GM10266 (cell line): ENCODE data around the gene JAK3.
A peak's percentile ranks its signal among the peaks of the same experiment; 100 is the strongest.

ENCODE experiments used
- DNase-seq: peaks from one replicate; pipeline ENCODE4 v3.0.0; 2012; ENCODE audit errors: extremely low spot score
- TF ChIP-seq, protein P1 (sequence below): IDR thresholded peaks from 2 replicates; pipeline ENCODE4 v1.5.1; 2012; ENCODE audit warnings: mild to moderate bottlenecking, low read depth; ENCODE audit not compliant: control insufficient read depth, insufficient read depth; ENCODE audit errors: missing control alignments

Gene JAK3

DNA sequence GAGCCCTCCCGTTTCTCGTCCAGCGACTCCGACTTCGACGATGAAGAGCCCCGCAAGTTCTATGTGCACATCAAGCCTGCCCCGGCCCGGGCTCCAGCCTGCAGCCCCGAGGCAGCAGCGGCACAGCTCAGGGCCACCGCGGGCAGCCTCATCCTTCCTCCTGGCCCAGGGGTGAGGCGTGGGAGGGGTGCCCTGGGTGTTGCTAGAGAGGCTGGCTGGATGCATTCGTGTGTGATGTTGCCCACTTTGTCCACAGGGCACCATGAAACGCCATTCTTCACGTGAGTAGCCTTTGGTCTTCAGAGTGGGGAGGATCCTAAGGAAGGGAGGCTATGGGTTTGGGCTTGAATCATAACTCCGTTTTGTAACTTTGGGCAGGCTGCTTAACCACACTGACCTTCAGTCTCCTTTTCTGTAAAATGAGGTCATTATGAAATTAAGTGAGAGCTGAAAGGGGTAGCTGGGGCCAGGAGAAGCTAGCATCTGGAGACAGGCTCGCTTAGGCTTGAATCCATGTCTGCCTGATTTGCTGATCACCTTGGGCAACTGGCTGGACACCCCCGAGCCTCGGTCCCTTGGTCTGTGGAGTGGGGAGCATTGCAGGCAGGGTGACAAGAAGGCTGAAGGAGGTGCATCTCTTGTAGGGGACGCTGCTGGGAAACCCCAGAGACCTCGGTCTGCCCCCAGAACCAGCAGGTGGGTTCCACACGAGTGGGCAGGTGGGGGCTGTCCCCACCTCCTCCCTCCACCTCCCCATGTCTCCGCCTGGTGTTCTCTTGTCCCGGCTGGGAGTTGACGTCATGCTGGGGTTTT, 71.6 kb downstream of the JAK3 start:
- DNase-seq: peak; percentile 94
- TF ChIP-seq, protein P1, sequence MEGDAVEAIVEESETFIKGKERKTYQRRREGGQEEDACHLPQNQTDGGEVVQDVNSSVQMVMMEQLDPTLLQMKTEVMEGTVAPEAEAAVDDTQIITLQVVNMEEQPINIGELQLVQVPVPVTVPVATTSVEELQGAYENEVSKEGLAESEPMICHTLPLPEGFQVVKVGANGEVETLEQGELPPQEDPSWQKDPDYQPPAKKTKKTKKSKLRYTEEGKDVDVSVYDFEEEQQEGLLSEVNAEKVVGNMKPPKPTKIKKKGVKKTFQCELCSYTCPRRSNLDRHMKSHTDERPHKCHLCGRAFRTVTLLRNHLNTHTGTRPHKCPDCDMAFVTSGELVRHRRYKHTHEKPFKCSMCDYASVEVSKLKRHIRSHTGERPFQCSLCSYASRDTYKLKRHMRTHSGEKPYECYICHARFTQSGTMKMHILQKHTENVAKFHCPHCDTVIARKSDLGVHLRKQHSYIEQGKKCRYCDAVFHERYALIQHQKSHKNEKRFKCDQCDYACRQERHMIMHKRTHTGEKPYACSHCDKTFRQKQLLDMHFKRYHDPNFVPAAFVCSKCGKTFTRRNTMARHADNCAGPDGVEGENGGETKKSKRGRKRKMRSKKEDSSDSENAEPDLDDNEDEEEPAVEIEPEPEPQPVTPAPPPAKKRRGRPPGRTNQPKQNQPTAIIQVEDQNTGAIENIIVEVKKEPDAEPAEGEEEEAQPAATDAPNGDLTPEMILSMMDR: no peak

DNA sequence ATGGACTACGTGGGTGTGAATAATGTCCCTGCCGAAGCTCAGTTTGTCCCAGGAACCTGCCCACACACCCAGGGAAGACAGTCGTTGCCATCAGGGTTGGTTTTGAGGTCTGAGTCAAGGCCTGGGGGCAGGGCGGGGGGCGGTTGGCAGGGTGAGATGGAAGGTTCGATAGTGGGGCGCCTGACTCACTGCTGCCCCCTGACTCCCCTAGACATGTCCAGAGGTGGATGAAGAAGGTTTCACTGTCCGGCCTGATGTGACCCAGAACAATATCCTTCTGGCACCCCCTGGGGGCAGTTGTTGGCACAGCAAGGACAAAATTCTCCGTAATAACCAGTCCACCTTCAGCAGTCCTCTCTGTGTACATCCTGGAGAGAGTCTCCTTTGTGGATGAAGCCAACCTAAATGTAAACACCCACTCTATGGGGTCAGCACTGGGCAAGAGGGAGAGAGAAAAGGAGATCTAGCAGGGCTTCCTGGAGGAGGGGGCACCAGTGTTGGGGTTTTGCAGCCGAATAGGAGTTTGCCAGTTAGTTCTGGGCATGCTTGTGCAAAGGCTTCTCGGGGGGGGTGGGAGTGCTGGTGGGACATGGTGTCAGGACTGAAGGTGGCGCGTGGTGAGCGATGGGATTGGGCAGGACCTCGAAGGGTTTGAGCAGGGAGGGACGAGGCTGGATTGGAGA, 72.4 kb downstream of the JAK3 start:
- no peak for DNase-seq
- TF ChIP-seq, protein P1: peak; percentile 41
